HG03565 (cell line): Measurements from ENCODE around the gene AFAP1.

Experiments used
- ATAC-seq: cut with Tn5 transposase; IDR thresholded peaks from one replicate; pipeline ENCODE4 v1.9.1; 2021; ENCODE audit warnings: mild to moderate bottlenecking, moderate library complexity; ENCODE audit not compliant: unreplicated experiment

Gene AFAP1

GRCh38 chr4:7826176-7826908 is 113.3 kb downstream of the AFAP1 start:
- no peak for ATAC-seq

GRCh38 chr4:7824218-7824617 is 115.4 kb downstream of the AFAP1 start:
- no peak for ATAC-seq

DNA sequence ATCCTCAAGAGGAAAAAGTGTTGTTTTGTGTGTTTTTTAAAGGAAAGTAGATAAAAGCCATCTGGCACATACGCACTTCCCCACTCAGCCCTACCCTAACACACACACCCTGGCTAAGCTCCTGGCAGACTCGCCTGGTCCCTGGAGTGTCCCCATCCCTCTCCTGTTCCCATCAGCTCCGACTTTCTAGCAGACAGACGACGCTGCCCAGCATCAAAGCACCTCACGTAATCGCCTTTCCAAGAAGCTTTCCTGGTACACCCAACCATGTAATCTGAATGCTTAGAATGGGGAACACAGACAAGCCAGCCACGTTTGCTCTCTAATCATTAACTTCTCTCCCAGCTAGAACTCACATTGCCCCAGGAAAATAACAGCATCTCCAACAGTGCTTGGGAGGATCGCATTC is 116.2 kb downstream of the AFAP1 start:
- no peak for ATAC-seq

DNA sequence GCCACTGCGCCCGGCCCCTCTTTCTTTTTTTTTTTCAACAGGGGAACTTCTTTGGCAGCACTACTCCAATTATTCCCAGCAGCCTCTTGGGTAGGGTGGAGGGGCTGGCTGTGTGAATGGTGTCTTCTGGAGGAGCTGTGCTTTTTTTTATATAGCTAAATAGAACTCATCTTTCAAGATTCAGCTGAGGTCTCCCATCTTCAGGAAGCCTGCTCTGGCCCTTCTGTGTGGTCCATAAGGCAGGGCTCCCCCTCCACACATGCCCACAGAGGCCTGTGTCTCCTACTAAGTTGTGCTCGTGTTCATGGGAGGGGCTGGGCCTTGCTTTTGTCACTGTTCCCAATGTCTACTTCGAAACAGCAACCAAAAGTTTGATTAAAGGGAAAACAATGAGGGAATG is 116.8 kb downstream of the AFAP1 start:
- ATAC-seq, result no peak

DNA sequence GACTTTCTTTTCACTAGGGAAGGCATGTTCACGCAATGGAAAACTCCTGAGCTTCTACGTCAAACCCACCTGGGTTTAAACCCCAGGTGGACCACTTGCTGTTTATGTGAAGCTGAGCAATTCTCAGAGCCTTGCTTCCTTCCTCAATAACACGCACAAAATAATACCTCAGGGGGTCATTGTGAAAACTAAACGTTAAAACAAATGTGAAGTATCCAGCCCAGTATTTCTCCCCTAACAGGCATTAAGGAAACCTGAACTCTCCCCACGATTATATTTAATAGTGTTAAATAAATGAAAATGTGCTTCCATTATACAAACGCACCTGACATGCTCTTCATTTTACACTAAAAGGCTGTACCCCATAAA is 117.5 kb downstream of the AFAP1 start:
- no peak for ATAC-seq

DNA sequence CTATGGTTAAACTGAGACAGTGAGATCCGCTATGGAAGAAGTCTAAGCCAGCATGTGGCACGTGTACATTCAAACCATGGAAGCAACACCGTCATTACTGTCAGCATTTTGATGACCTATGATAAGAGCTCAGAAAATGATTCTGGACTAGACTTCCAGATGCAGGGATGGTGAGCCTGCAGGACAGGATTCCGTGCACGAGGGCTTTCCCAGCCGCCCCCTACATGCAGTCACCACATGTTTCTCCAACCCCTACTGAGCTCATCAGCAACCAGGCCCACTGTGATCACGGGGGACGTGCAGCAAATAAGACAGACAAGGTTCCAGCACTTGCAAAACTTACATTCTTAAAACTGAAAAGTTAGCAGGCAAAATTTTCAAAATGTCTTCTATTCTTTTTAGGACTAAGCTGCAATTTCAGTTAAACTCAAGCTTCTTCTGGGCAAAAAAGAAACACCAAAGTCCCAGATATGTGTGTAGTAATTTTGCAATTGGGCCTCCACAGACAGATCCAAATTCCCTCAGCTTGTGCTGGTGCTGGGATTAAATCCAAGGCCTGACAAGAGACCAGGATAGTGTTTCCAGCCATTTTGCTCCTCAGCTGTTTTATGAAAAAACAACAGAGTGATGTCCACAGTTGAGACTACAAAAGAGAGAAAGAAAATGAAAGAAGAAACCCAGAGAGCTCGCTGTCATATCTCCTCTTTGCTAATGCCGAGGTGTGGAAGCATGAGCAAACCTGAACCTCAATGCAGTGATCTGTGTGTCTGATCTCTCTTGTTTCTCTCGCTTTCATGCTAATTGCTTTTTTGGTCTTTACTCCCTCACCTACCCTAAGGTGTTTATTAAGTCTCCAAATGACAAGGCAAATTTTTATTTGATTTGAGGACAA is 118.2 kb downstream of the AFAP1 start:
- ATAC-seq, result no peak

DNA sequence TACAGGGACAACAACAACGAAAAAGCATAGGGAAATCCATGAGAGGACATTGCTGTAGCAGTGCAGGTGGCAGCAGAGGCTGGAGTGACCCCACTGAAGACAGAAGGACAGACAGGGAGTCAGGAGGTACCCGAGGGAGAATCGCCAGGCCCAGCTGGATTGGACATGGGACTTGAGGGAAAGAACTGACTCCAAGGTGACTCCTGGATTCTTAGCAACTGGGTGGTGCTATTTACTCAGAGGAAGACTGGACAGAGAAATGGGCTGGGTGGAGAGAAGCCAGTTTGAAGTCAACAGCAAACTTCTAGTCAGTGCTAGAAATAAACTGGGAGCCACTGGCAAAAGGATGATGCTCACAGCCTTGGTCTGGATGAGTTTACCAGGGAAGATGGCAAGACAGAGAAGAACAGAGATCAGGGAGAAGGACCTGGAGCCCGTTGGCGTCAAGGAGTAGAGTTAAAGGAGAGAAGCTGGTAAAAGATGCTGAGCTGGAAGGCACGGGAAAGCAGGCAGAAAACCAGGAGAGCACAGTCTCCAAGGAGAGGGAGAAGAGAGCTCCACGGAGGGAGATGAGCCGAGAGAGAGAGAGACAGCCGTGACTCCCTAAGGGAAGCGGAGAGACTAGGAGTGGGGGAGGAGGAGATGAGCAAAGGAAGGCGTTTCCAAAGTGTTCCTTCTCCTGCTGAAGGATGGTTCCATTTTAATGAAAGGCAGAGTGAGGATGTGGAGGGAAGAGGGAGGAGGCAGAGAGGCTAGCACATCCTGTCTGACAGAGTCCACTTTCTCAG is 119.4 kb downstream of the AFAP1 start:
- no peak for ATAC-seq

DNA sequence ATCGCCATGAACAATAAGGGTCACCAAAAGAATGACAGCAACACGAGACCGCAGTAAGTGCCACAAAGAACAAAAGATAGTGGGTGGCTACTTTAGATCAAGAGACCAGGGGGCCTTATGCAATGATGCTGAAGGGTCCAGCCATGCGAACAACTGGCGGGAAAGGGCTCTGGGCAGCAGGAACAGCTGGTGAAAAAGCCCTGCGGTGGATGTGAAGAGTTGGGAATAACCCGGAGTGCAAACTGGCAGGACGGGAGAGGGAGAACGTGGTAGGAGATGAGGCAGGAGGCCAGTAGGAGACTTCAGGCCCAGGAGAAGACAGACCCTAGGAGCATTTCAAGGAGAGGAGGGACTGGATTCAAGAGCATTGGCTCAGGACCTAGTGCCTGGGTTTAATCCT is 120.2 kb downstream of the AFAP1 start:
- no peak for ATAC-seq

DNA sequence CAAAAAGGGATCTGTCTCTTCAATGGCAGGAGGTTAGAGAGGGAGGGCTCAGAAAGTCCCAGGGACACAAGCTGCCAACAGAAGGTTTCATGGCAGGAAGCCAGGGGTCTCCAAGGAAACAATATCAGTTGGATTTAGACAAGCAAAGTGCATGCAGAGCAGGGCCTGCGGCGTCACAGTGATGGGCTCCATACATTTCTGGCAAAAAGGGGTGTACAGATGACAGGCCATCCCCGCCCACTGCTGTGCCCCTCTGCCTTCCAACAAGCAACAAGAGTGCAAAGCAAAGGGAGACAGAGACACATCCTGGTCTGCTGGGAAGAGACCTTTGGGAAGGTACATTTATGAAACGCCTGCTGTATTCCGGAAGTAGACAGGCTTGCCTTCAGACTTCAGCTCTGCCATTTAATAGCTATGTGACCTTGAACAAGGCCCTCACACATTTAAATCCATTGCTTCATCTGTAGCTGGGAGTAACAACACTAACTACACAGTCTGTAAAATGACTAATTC is 121.2 kb downstream of the AFAP1 start:
- no peak for ATAC-seq

DNA sequence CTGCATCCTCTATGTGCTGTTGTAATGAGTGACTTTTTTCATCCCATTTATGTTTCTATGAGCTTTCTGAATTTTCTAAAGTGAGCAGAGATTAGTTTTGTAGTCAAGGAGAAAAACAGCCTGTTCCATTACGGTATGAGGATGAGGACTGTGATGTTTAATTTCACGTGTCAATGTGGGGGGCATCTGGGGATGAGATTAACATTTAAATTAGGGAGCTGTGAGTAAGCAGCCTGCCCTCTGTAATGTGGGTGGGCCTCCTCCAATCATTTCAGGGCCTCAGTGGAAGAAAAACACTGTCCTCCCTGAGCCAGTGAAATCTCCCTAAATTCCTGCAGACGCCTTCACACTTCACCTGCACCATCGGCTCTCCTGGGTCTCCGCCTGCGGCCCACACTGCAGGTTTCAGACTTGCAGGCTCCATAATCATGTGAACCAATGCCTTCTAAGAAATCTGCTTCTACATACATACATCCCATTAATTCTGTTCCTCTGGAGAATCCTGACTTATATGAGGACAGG is 121.7 kb downstream of the AFAP1 start:
- ATAC-seq, result no peak

DNA sequence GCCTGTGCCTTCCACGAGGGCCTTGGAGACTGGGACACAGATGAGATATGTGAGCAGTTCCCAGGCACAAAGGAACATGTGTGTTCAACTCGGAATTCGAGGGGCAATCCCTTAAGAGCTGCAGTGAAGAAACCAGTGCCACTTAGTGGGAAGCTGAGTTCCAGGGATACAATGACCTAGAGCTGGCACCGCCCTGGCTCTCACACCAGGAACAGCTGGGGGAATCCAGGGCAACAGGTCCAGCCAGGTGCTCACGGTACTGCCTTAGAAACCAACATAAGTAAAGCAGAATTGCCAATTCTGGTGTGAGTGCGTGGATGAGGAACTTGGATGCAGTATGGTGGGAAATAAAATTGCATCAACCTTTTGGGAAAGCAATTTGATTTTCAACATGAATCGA is 122.9 kb downstream of the AFAP1 start:
- ATAC-seq, result no peak

- ATAC-seq, result no peak
Measured at GRCh38 chr4:7815981-7816380, 123.7 kb downstream of the AFAP1 start.

- ATAC-seq, result no peak
Measured at GRCh38 chr4:7815562-7815961, 124.1 kb downstream of the AFAP1 start.

GRCh38 chr4:7814451-7814850 is 125.2 kb downstream of the AFAP1 start:
- no peak for ATAC-seq

DNA sequence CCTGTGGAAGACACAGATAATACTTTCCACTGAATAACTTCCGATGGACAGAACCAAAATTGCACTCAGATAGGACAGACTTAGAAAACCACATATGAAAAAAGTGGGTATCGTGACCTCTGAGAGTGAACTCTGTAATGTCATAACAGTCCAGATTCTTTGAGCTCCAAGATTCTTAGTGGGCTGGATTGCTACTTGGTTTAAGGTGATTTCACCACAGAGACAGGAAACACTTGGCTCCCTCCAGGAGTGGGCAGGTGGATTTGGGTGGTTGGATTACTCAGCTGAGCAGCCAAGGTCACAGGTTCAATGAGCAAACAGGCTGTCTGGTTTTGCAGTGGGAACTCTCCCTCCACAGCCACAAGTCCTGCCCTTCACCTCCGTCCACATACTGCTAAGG is 126.0 kb downstream of the AFAP1 start:
- ATAC-seq, result no peak

DNA sequence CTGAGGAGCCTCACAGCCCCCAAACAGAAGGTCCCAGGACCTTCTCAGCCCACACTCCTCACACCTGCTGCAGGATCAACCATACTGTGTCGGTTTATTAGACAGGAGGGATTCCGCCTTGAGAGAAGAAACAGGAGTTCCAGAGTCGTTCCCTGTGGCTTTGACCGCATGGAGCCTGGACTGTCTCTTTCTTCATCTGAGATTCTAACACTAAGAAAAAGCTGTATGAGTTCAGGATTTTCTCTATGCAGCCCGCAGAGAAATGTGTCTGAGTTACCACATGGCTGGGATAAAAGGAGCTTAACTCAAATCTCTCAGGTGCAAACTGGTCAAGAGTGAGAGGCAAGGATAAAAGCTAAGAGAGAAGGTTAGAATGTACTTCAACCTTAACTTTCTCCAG is 126.7 kb downstream of the AFAP1 start:
- ATAC-seq, result no peak

- no peak for ATAC-seq
Measured at GRCh38 chr4:7812231-7812857, 127.3 kb downstream of the AFAP1 start.

DNA sequence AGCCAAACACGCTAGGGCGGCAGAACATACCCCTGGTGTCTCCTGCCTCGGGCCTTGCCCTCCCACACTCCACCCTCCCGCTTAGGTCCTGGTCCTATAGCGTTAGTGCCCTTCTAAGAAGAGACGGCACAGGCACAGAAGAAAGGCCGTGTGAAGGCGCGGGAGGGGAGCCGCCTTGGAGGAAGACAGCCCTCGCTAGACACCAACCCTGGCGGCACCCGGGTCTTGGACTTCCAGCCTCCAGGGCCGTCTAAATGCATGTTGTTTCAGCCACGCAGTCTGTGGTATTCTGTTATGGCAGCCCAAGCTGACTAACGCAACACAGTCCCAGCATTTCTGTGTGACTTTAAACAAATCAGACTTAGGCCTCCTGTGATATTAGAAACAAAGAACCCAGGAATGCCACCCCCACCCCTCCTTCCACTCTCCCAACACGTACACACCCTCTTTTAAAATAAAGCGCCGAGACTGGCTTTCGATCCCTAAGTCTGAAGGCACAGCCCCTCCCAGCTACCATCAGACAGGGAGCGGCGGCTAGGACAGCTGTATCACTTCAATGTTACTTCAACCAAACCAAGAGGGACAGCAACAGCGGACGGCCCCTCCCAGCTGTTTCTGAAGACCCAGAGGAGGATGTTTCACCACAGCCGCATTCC is 128.0 kb downstream of the AFAP1 start:
- no peak for ATAC-seq

DNA sequence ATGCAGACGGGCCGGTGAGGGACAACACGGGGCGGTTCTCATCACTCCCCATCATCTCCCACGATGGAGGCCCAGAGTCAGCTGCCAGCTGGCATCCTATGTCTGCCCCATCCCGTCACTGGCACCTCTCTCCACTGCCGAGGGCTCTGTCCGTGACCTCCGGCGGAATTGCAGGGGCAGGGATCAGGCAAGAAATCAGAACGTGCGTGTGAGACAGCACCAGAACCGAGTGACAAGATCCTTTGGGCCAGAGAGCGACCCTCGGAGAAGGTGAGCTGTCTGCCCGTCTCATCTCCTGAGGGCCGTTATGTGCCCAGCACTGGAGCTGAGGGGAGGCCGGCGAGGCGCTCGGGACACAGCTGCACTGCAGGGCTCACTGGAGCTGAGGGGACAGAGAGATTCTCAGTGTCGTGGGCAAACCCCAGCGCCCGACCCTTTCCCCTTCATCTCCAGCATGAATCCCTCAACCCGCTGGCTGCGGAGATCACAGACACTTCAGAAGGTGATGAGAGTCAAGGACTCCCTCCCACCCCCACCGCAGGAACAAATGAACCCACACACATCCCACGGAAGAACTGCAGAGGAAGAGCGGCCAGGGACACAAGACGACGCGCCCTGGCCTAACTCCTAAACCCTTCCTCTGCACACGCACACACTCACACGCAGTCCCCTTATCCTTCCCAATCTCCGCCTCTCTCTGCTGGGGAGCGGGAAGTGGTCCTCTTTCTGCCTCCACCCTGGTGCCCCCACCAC is 128.7 kb downstream of the AFAP1 start:
- no peak for ATAC-seq
